Activated CD8-positive, alpha-beta T cell treated with anti-CD3 and anti-CD28 coated beads for 36 hours (primary cell): Measurements from ENCODE around the gene AGXT2. TPM values are rescaled to one million over a fixed set of nuclear protein-coding genes. Genes with fewer than 3 reads are reported as not detected.

Experiments used
- ATAC-seq: fragments of 200-7000 bp; cut with Tn5 transposase; one replicate; pipeline ENCODE4 v1.10.0; 2021; ENCODE audit warnings: mild to moderate bottlenecking, moderate library complexity
- CTCF ChIA-PET: fragments of 350-600 bp; sonication (Branson Sonifier 250); formaldehyde crosslinking; loops from one replicate; lab custom pipeline; 2021; ENCODE audit warnings: antibody characterized with exemption; lab: Charles Lee
- POLR2A ChIA-PET: fragments of 350-600 bp; sonication (Branson Sonifier 250); formaldehyde crosslinking; loops from one replicate; lab custom pipeline; 2021; ENCODE audit warnings: antibody characterized with exemption; lab: Charles Lee
- DNase-seq: peaks from one replicate; pipeline ENCODE4 v3.0.0-alpha.2; 2020
- H3K27ac Mint-ChIP-seq: one replicate; pipeline ENCODE4 v1.8.0; 2021; ENCODE audit warnings: mild to moderate bottlenecking, mixed read lengths
- H3K27me3 Mint-ChIP-seq: one replicate; pipeline ENCODE4 v1.8.0; 2021; ENCODE audit warnings: mixed read lengths
- H3K36me3 Mint-ChIP-seq: one replicate; pipeline ENCODE4 v1.8.0; 2021; ENCODE audit warnings: low read depth, mixed read lengths
- H3K4me1 Mint-ChIP-seq: one replicate; pipeline ENCODE4 v1.8.0; 2021; ENCODE audit warnings: low read depth, mixed read lengths
- H3K4me3 Mint-ChIP-seq: one replicate; pipeline ENCODE4 v1.8.0; 2021; ENCODE audit warnings: mild to moderate bottlenecking, moderate library complexity, mixed read lengths
- H3K9me3 Mint-ChIP-seq: one replicate; pipeline ENCODE4 v1.8.0; 2021; ENCODE audit warnings: mixed read lengths
- intact Hi-C: fragments of 100-400 bp; cut with micrococcal nuclease; formaldehyde crosslinking; loops from one replicate; pipeline ENCODE4 v1.10.0; 2022
- total RNA-seq, 2 experiments: library from RNA; stranded (reverse); gene quantifications; one replicate each; pipeline ENCODE4 v1.2.3, GENCODE V29; 2021
- TF ChIP-seq, protein P1 (sequence below): fragments of 200-600 bp; IDR thresholded peaks from one replicate; pipeline ENCODE4 v1.8.0; 2022; ENCODE audit warnings: antibody characterized with exemption, mild to moderate bottlenecking

The AGXT2 gene
- total RNA-seq, 2 experiments from 2014 or later = not detected

DNA sequence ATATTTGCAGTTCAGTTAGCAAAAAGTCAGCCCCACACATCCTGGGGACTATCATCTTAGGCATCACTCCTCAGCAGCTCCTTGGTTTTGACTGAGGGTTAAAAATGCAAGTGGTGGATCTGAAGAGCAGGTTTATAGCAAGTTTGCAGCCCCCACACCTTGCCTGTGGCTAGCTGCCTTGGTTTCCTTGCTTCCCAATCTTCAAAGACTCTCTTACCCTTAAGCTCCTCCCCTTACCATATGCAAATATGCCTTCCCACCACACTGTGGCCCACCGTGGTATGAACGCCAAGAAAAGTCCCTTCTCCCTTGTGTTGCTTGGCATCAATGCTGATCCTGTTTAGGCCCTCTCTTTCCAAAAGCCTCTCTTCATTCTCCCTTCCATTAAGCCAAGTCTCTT, 45.0 kb upstream of the AGXT2 start:
- POLR2A ChIA-PET = interaction anchor here (0.6 kb wide), 1 partner anchor 8 kb away, joined by 3 read pairs; no protein-coding TSS in a partner anchor
- CTCF ChIA-PET = interaction anchor here (1.4 kb wide), 1 partner anchor 91 kb away, joined by 4 read pairs; no protein-coding TSS in a partner anchor
- H3K27me3 Mint-ChIP-seq = peaks cover 5% of the 10 kb centered on the region
- H3K27ac Mint-ChIP-seq = no peak overlapping the region
- no peaks in the 10 kb centered on the region for H3K36me3 Mint-ChIP-seq
- no peaks in the 10 kb centered on the region for H3K4me1 Mint-ChIP-seq
- DNase-seq (no peak), ATAC-seq (no peak)
- no peaks in the 10 kb centered on the region for H3K9me3 Mint-ChIP-seq
- no peak overlapping the region for H3K4me3 Mint-ChIP-seq
- TF ChIP-seq, protein P1, sequence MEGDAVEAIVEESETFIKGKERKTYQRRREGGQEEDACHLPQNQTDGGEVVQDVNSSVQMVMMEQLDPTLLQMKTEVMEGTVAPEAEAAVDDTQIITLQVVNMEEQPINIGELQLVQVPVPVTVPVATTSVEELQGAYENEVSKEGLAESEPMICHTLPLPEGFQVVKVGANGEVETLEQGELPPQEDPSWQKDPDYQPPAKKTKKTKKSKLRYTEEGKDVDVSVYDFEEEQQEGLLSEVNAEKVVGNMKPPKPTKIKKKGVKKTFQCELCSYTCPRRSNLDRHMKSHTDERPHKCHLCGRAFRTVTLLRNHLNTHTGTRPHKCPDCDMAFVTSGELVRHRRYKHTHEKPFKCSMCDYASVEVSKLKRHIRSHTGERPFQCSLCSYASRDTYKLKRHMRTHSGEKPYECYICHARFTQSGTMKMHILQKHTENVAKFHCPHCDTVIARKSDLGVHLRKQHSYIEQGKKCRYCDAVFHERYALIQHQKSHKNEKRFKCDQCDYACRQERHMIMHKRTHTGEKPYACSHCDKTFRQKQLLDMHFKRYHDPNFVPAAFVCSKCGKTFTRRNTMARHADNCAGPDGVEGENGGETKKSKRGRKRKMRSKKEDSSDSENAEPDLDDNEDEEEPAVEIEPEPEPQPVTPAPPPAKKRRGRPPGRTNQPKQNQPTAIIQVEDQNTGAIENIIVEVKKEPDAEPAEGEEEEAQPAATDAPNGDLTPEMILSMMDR = no peak
- intact Hi-C loops = no loop called here

DNA sequence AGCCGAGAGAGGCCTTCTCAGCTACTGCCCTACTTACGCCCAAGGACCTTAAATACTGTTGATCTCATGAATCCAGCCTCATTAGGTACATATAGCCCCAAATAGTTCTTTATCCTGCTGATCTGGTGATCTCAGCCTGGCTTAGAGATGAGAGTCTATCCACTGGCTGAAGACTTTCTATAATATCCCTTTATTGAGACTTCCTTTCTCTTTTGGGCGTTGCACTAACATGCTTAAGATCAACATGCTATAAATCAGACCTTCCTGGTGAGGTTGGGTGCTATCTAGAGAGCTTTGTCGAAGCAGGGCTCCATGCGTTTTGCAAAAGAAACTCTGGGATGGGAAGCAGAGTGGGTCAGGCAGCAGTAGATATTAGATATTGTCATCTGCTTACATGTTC, 44.0 kb upstream of the AGXT2 start:
- TF ChIP-seq, protein P1 = no peak
- no peaks in the 10 kb centered on the region for H3K4me1 Mint-ChIP-seq
- no peak for ATAC-seq
- no peak overlapping the region for H3K4me3 Mint-ChIP-seq
- no peaks in the 10 kb centered on the region for H3K9me3 Mint-ChIP-seq
- H3K27ac Mint-ChIP-seq = no peak overlapping the region
- no peak for DNase-seq
- H3K27me3 Mint-ChIP-seq = peaks cover 2% of the 10 kb centered on the region
- CTCF ChIA-PET = interaction anchor here (1.4 to 1.7 kb wide), 2 partner anchors 92 to 988 kb away, joined by 4 read pairs; no protein-coding TSS in a partner anchor
- intact Hi-C loops = no loop called here
- POLR2A ChIA-PET = no interaction called here
- no peaks in the 10 kb centered on the region for H3K36me3 Mint-ChIP-seq

DNA sequence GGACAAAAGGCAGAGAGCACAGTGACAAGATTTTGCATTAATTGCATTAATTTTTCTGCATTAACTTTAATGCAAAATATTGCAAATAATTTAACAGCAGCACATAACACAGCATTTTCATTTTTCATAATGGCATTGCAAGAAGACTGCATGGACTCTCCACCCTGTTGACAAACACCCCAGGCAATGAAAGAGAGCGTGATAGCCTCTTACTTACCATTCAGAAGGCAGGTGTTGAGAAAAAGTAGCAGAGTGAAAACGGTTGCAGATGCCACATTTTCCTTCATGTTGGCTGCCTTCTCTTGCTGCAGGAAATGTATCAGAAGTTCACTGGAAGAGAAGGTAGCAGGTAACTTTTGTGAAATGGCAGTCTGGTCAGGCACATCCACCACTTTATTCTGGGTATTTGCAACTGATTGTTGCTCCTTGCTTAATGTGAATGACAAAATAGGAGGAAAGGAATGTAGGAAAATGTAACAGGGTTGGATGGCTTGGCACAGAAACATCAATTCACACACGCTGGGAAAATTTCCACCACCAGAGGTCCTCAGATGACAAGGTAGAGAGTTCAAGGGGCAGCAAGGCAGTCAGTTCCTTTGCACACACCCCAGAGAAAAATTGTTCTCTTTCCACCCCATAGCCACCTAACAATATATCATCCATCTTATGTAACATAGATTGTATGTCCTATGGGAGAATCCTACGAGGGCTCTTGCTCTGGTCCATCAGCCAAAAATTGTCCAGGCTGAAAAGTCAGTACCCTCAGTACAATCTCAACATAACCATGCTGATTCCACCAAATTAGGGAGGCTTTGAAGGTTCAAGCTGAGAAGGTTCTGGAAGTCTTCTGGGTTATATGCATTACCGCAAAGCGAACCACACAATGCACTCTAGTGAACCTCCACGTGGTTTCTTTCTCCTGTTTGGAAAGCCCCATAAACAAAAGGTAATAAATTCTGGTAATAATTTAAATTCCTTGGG, 41.9 kb upstream of the AGXT2 start:
- ATAC-seq = peak; percentile 53
- CTCF ChIA-PET = interaction anchor here (0.9 to 1.7 kb wide), 8 partner anchors 10 to 990 kb away, joined by 3 to 14 read pairs (median 4); no protein-coding TSS in a partner anchor

DNA sequence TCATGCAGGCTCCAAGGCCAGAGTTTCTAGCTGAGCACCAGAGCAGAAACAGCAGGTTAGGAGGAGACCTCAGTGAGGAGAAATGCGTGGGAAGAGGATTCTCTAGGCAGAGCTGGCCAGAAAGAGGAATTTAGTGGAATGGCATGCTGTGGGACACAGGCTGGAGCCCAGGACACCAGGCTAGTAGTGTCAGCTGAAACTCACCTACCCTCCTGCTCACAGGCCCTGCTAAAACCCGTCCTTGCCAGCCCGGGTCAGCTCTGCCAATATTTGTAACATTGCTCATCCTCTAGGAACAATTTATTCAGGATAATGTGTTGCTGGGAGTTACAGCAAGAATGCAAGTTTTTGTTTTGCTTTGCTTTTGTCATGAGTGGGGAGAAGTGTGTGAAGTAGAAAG, 40.2 kb upstream of the AGXT2 start:
- ATAC-seq (no peak), DNase-seq (no peak)
- Mint-ChIP-seq H3K27ac (no peak overlapping the region), H3K4me1 (no peaks in the 10 kb centered on the region), H3K4me3 (no peak overlapping the region), H3K36me3 (no peaks in the 10 kb centered on the region), H3K9me3 (no peaks in the 10 kb centered on the region), H3K27me3 (peaks cover 5% of the 10 kb centered on the region)
- CTCF ChIA-PET = interaction anchor here (1.0 to 1.8 kb wide), 4 partner anchors 10 to 839 kb away, joined by 3 to 8 read pairs (median 4); no protein-coding TSS in a partner anchor
- POLR2A ChIA-PET = interaction anchor here (0.9 kb wide), 1 partner anchor 563 kb away, joined by 3 read pairs; no protein-coding TSS in a partner anchor
- TF ChIP-seq, protein P1 = no peak
- intact Hi-C loops = loop anchor here (5.0 kb wide), 2 partner anchors 94 to 839 kb away; no protein-coding TSS in a partner anchor

More for the DNA sequence above, 41.9 kb upstream of the AGXT2 start:
- Mint-ChIP-seq H3K4me3 (no peak overlapping the region), H3K4me1 (no peaks in the 10 kb centered on the region), H3K27ac (no peak overlapping the region), H3K9me3 (no peaks in the 10 kb centered on the region), H3K36me3 (no peaks in the 10 kb centered on the region), H3K27me3 (peaks cover 3% of the 10 kb centered on the region)
- POLR2A ChIA-PET = no interaction called here
- TF ChIP-seq, protein P1 = peak; percentile 61
- DNase-seq = peak; percentile 68
- intact Hi-C loops = loop anchor here (5.0 kb wide), 2 partner anchors 93 to 838 kb away; no protein-coding TSS in a partner anchor
